Amniotic epithelial cell (primary cell): Measurements from ENCODE around the gene SCN1B.
"Not testable (repeated sequence)": the region's sequence is repeated elsewhere in the genome, so short reads cannot be mapped to it uniquely, and the experiment has no call there.

Experiments used
- DNase-seq: peaks from one replicate; pipeline ENCODE4 v3.0.0-alpha.2; 2010; ENCODE audit warnings: low read depth

The SCN1B gene

GRCh38 chr19:35017507-35017906 is 12.8 kb upstream of the SCN1B start:
- DNase-seq: no peak

GRCh38 chr19:35018379-35018778 is 11.9 kb upstream of the SCN1B start:
- DNase-seq: no peak

GRCh38 chr19:35019144-35019543 is 11.1 kb upstream of the SCN1B start:
- DNase-seq: no peak

GRCh38 chr19:35021016-35021415 is 9.3 kb upstream of the SCN1B start:
- no peak for DNase-seq

GRCh38 chr19:35021596-35021995 is 8.7 kb upstream of the SCN1B start:
- no peak for DNase-seq

- no peak for DNase-seq
Measured at GRCh38 chr19:35022460-35022859, 7.8 kb upstream of the SCN1B start.

GRCh38 chr19:35023428-35023827 is 6.8 kb upstream of the SCN1B start:
- DNase-seq: no peak

GRCh38 chr19:35024095-35024494 is 6.2 kb upstream of the SCN1B start:
- DNase-seq: no peak

GRCh38 chr19:35025969-35026368 is 4.3 kb upstream of the SCN1B start:
- no peak for DNase-seq

GRCh38 chr19:35026418-35026817 is 3.9 kb upstream of the SCN1B start:
- DNase-seq: no peak

GRCh38 chr19:35027009-35027408 is 3.3 kb upstream of the SCN1B start:
- DNase-seq: no peak

- DNase-seq: no peak
Measured at GRCh38 chr19:35027851-35028599, 2.2 kb upstream of the SCN1B start.

GRCh38 chr19:35028600-35028885 is 1.7 kb upstream of the SCN1B start:
- DNase-seq: not testable (repeated sequence)

- DNase-seq: not testable (repeated sequence)
Measured at GRCh38 chr19:35029275-35029736, 964 bp upstream of the SCN1B start.

- DNase-seq: no peak
Measured at GRCh38 chr19:35029737-35030256, 473 bp upstream of the SCN1B start.

GRCh38 chr19:35031072-35031881 is 1.0 kb downstream of the SCN1B start:
- DNase-seq: no peak

- no peak for DNase-seq
Measured at GRCh38 chr19:35032356-35032865, 2.1 kb downstream of the SCN1B start.

- no peak for DNase-seq
Measured at GRCh38 chr19:35033067-35034004, 3.1 kb downstream of the SCN1B start.

- no peak for DNase-seq
Measured at GRCh38 chr19:35034005-35034502, 3.8 kb downstream of the SCN1B start.

GRCh38 chr19:35034588-35035382 is 4.5 kb downstream of the SCN1B start:
- DNase-seq: no peak
